WTC11 (cell line): ENCODE measurements around the gene BTBD9.

Source experiments
- ETV6 ChIP-seq: sonication (generic); formaldehyde crosslinking; IDR thresholded peaks from 2 replicates; pipeline ENCODE4 v1.8.1; 2022; ENCODE audit warnings: mild to moderate bottlenecking, missing genetic modification reagents
- JUN ChIP-seq: sonication (generic); formaldehyde crosslinking; IDR thresholded peaks from 2 replicates; pipeline ENCODE4 v1.8.0; 2023; ENCODE audit warnings: mild to moderate bottlenecking, missing genetic modification reagents
- MAX ChIP-seq: sonication (generic); formaldehyde crosslinking; IDR thresholded peaks from 2 replicates; pipeline ENCODE4 v1.8.0; 2022; ENCODE audit warnings: mild to moderate bottlenecking, missing genetic modification reagents
- MXD4 ChIP-seq: fragments of 250-450 bp; sonication (Bioruptor Pico); IDR thresholded peaks from 2 replicates; pipeline ENCODE4 v1.8.0; 2021; ENCODE audit warnings: mild to moderate bottlenecking, moderate library complexity, borderline replicate concordance
- NFYB ChIP-seq: sonication (generic); formaldehyde crosslinking; conservative IDR thresholded peaks from 2 replicates; pipeline ENCODE4 v1.8.0; 2022; ENCODE audit warnings: low read depth, missing genetic modification reagents
- SMAD4 ChIP-seq: sonication (generic); formaldehyde crosslinking; IDR thresholded peaks from 2 replicates; pipeline ENCODE4 v1.8.0; 2022; ENCODE audit warnings: mild to moderate bottlenecking, missing genetic modification reagents
- TEAD1 ChIP-seq: sonication (generic); formaldehyde crosslinking; IDR thresholded peaks from 2 replicates; pipeline ENCODE4 v1.8.0; 2022; ENCODE audit warnings: mild to moderate bottlenecking, missing genetic modification reagents
- TEAD4 ChIP-seq: sonication (generic); formaldehyde crosslinking; IDR thresholded peaks from 2 replicates; pipeline ENCODE4 v1.8.0; 2022; ENCODE audit warnings: mild to moderate bottlenecking, missing genetic modification reagents
- TP53 ChIP-seq: sonication (generic); formaldehyde crosslinking; IDR thresholded peaks from 2 replicates; pipeline ENCODE4 v1.8.1; 2023; ENCODE audit warnings: mild to moderate bottlenecking, missing genetic modification reagents
- ZNF138 ChIP-seq: sonication (generic); formaldehyde crosslinking; conservative IDR thresholded peaks from 2 replicates; pipeline ENCODE4 v1.8.1; 2022; ENCODE audit warnings: mild to moderate bottlenecking, moderate library complexity, missing genetic modification reagents
- TF ChIP-seq, protein P1 (sequence below): fragments of 200-600 bp; IDR thresholded peaks from 2 replicates; pipeline ENCODE4 v1.8.0; 2022; ENCODE audit warnings: antibody characterized with exemption
- TF ChIP-seq, protein P2 (sequence below): sonication (generic); formaldehyde crosslinking; IDR thresholded peaks from 2 replicates; pipeline ENCODE4 v1.8.1; 2023; ENCODE audit warnings: mild to moderate bottlenecking, missing genetic modification reagents, moderate library complexity
- TF ChIP-seq, protein P3 (sequence below): sonication (generic); formaldehyde crosslinking; IDR thresholded peaks from 2 replicates; pipeline ENCODE4 v1.8.0; 2023; ENCODE audit warnings: missing genetic modification reagents, mild to moderate bottlenecking, borderline replicate concordance

- TF ChIP-seq, protein P1, sequence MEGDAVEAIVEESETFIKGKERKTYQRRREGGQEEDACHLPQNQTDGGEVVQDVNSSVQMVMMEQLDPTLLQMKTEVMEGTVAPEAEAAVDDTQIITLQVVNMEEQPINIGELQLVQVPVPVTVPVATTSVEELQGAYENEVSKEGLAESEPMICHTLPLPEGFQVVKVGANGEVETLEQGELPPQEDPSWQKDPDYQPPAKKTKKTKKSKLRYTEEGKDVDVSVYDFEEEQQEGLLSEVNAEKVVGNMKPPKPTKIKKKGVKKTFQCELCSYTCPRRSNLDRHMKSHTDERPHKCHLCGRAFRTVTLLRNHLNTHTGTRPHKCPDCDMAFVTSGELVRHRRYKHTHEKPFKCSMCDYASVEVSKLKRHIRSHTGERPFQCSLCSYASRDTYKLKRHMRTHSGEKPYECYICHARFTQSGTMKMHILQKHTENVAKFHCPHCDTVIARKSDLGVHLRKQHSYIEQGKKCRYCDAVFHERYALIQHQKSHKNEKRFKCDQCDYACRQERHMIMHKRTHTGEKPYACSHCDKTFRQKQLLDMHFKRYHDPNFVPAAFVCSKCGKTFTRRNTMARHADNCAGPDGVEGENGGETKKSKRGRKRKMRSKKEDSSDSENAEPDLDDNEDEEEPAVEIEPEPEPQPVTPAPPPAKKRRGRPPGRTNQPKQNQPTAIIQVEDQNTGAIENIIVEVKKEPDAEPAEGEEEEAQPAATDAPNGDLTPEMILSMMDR: no peak
- TF ChIP-seq, protein P2, sequence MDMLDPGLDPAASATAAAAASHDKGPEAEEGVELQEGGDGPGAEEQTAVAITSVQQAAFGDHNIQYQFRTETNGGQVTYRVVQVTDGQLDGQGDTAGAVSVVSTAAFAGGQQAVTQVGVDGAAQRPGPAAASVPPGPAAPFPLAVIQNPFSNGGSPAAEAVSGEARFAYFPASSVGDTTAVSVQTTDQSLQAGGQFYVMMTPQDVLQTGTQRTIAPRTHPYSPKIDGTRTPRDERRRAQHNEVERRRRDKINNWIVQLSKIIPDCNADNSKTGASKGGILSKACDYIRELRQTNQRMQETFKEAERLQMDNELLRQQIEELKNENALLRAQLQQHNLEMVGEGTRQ: no peak
- TF ChIP-seq TEAD4: no peak
- no peak for TF ChIP-seq NFYB
- no peak for TF ChIP-seq ETV6 (CRISPR knock-in tag)
- TF ChIP-seq JUN: no peak
- TF ChIP-seq, protein P3, sequence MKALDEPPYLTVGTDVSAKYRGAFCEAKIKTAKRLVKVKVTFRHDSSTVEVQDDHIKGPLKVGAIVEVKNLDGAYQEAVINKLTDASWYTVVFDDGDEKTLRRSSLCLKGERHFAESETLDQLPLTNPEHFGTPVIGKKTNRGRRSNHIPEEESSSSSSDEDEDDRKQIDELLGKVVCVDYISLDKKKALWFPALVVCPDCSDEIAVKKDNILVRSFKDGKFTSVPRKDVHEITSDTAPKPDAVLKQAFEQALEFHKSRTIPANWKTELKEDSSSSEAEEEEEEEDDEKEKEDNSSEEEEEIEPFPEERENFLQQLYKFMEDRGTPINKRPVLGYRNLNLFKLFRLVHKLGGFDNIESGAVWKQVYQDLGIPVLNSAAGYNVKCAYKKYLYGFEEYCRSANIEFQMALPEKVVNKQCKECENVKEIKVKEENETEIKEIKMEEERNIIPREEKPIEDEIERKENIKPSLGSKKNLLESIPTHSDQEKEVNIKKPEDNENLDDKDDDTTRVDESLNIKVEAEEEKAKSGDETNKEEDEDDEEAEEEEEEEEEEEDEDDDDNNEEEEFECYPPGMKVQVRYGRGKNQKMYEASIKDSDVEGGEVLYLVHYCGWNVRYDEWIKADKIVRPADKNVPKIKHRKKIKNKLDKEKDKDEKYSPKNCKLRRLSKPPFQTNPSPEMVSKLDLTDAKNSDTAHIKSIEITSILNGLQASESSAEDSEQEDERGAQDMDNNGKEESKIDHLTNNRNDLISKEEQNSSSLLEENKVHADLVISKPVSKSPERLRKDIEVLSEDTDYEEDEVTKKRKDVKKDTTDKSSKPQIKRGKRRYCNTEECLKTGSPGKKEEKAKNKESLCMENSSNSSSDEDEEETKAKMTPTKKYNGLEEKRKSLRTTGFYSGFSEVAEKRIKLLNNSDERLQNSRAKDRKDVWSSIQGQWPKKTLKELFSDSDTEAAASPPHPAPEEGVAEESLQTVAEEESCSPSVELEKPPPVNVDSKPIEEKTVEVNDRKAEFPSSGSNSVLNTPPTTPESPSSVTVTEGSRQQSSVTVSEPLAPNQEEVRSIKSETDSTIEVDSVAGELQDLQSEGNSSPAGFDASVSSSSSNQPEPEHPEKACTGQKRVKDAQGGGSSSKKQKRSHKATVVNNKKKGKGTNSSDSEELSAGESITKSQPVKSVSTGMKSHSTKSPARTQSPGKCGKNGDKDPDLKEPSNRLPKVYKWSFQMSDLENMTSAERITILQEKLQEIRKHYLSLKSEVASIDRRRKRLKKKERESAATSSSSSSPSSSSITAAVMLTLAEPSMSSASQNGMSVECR (CRISPR knock-in tag): no peak
- no peak for TF ChIP-seq MAX (CRISPR knock-in tag)
- TF ChIP-seq TEAD1 (CRISPR knock-in tag): no peak
- TF ChIP-seq MXD4: no peak
- no peak for TF ChIP-seq SMAD4 (CRISPR knock-in tag)
- TF ChIP-seq TP53: no peak
- no peak for TF ChIP-seq ZNF138 (CRISPR knock-in tag)
These were observed 226.5 kb downstream of the BTBD9 start for GRCh38 chr6:38413102-38413800.
